ENCODE measurements around the gene SYP. TPM values are rescaled to one million over a fixed set of nuclear protein-coding genes. Genes with fewer than 3 reads are reported as not detected.

SYP gene
- total RNA-seq, 1 experiment from 2014 or later, result 0.44 TPM

DNA sequence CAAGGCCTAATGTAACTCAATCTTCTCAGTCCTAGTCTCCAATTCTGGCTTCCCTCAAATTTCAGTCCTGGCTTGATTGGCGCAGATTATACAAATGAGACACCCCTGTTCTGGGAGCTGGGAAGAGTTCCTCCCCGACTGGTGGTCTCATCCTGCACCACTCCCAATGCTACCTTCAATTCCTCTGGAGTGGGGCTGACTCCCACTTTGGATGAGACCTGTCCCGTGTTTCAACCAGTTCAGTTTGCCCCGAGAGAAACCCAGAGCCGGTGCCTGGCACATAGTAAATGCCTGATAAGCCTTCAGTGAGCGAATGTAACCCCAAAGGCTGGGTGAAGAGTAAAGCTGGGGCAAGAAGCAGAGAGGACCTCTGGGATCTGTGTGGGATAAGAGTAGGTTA lies 4.0 kb upstream of the SYP start:
- ChIA-PET POLR2A (ENCODE audit: unreplicated experiment) (no interaction called here), CTCF (no interaction called here)
- H3K9me3 ChIP-seq (ENCODE audit: insufficient read depth, low read depth), result no peaks in the 10 kb centered on the region

DNA sequence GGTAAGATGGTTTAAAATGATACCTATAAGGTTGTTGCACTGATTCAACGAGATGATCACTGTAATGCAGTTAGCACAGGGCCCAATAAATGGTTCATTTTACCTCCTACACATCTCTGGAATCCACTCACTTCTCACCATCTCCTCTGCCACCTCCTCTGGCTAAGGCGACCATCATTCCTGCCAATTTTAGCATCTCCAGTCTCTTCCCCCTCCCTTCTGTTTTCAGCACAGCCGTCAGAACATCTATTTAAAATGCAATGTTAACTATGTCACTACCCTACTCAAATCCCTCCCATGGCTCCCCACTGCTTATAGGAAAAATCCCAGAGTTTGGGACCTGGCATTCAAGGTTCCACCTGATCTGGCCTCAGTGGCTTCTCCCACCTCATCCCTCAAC lies 3.5 kb upstream of the SYP start:
- intact Hi-C loops (cut with micrococcal nuclease; ENCODE audit: unreplicated experiment), result no loop called here
- no peaks in the 10 kb centered on the region for H4K20me1 ChIP-seq (ENCODE audit: insufficient read depth)
- H3K27me3 ChIP-seq (ENCODE audit: insufficient read depth, low read depth), result no peaks in the 10 kb centered on the region
- no peak overlapping the region for H2AFZ ChIP-seq
- H3K4me3 ChIP-seq, result no peak overlapping the region
- no peaks in the 10 kb centered on the region for H3K9me2 ChIP-seq (ENCODE audit: insufficient read depth)
- ChIA-PET CTCF (no interaction called here), POLR2A (ENCODE audit: unreplicated experiment) (no interaction called here)
- H3K4me2 ChIP-seq, result no peak overlapping the region
- no peak for TF ChIP-seq EZH2 (IDR thresholded peaks at IDR 0.05; ENCODE audit: low read depth)
- TF ChIP-seq, protein P1, sequence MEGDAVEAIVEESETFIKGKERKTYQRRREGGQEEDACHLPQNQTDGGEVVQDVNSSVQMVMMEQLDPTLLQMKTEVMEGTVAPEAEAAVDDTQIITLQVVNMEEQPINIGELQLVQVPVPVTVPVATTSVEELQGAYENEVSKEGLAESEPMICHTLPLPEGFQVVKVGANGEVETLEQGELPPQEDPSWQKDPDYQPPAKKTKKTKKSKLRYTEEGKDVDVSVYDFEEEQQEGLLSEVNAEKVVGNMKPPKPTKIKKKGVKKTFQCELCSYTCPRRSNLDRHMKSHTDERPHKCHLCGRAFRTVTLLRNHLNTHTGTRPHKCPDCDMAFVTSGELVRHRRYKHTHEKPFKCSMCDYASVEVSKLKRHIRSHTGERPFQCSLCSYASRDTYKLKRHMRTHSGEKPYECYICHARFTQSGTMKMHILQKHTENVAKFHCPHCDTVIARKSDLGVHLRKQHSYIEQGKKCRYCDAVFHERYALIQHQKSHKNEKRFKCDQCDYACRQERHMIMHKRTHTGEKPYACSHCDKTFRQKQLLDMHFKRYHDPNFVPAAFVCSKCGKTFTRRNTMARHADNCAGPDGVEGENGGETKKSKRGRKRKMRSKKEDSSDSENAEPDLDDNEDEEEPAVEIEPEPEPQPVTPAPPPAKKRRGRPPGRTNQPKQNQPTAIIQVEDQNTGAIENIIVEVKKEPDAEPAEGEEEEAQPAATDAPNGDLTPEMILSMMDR (conservative IDR thresholded peaks at IDR 0.05), result no peak
- no TSS peak for BruUV-seq (replicated peaks)
- H3K9me3 ChIP-seq (ENCODE audit: insufficient read depth, low read depth), result no peaks in the 10 kb centered on the region
- no peaks in the 10 kb centered on the region for H3K36me3 ChIP-seq (ENCODE audit: low read depth)
- no peaks in the 10 kb centered on the region for H3K79me2 ChIP-seq (ENCODE audit: low read depth)
- DNase-seq, result no peak
- H3F3A ChIP-seq (ENCODE audit: insufficient read depth, low read depth), result no peaks in the 10 kb centered on the region
- H3K27ac ChIP-seq, result no peak overlapping the region
- no peaks in the 10 kb centered on the region for H3K4me1 ChIP-seq (replicated peaks; ENCODE audit: insufficient read depth)

More for the DNA sequence above, 4.0 kb upstream of the SYP start:
- Histone ChIP-seq H3K4me2 (no peak overlapping the region), H3K79me2 (ENCODE audit: low read depth) (no peaks in the 10 kb centered on the region), H4K20me1 (ENCODE audit: insufficient read depth) (no peaks in the 10 kb centered on the region), H3K9me2 (ENCODE audit: insufficient read depth) (no peaks in the 10 kb centered on the region), H3K27me3 (ENCODE audit: insufficient read depth, low read depth) (no peaks in the 10 kb centered on the region), H3K36me3 (ENCODE audit: low read depth) (no peaks in the 10 kb centered on the region), H3K27ac (no peak overlapping the region), H3K4me3 (no peak overlapping the region), H2AFZ (no peak overlapping the region), H3K4me1 (replicated peaks; ENCODE audit: insufficient read depth) (no peaks in the 10 kb centered on the region), H3F3A (ENCODE audit: insufficient read depth, low read depth) (no peaks in the 10 kb centered on the region)
- TF ChIP-seq EZH2 (IDR thresholded peaks at IDR 0.05; ENCODE audit: low read depth), result no peak
- TF ChIP-seq, protein P1 (conservative IDR thresholded peaks at IDR 0.05), result no peak
- intact Hi-C loops (cut with micrococcal nuclease; ENCODE audit: unreplicated experiment), result no loop called here
- no TSS peak for BruUV-seq (replicated peaks)
- DNase-seq, result no peak

DNA sequence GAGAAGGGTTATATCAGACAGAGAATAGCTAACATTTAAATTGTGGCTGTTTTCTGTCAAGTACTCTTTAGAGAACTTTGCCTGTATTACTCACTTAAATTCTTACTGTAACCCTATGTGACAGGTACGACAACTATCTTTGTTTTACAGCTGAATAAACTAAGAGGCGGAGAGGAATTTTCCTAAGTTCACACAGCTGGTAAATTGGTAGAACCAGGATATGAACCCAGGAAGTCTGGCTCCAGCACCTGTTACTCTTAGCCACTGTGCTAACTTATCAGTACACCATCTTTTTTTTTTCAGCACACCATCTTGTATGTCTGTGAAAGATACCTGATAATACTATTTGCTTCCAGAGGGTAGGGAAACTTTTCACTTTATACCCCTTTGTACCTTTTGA lies 2.0 kb upstream of the SYP start:
- Histone ChIP-seq H3K27ac (no peak overlapping the region), H3K9me3 (ENCODE audit: insufficient read depth, low read depth) (no peaks in the 10 kb centered on the region), H3K4me1 (replicated peaks; ENCODE audit: insufficient read depth) (no peaks in the 10 kb centered on the region), H3K27me3 (ENCODE audit: insufficient read depth, low read depth) (no peaks in the 10 kb centered on the region), H3K9me2 (ENCODE audit: insufficient read depth) (no peaks in the 10 kb centered on the region), H3K36me3 (ENCODE audit: low read depth) (no peaks in the 10 kb centered on the region), H3K4me2 (no peak overlapping the region), H3K4me3 (no peak overlapping the region), H4K20me1 (ENCODE audit: insufficient read depth) (no peaks in the 10 kb centered on the region), H3F3A (ENCODE audit: insufficient read depth, low read depth) (no peaks in the 10 kb centered on the region), H3K79me2 (ENCODE audit: low read depth) (no peaks in the 10 kb centered on the region), H2AFZ (no peak overlapping the region)
- TF ChIP-seq, protein P1 (conservative IDR thresholded peaks at IDR 0.05), result no peak
- no peak for TF ChIP-seq EZH2 (IDR thresholded peaks at IDR 0.05; ENCODE audit: low read depth)
- ChIA-PET CTCF (no interaction called here), POLR2A (ENCODE audit: unreplicated experiment) (no interaction called here)
- DNase-seq, result no peak
- no TSS peak for BruUV-seq (replicated peaks)
- intact Hi-C loops (cut with micrococcal nuclease; ENCODE audit: unreplicated experiment), result no loop called here
